Hepatocyte (in vitro differentiated cells): Measurements from ENCODE around the gene PHAF1. TPM values are rescaled to one million over a fixed set of nuclear protein-coding genes. Genes with fewer than 3 reads are reported as not detected.

Source experiments
- DNase-seq: peaks from one replicate; pipeline ENCODE4 v3.0.0-alpha.2; 2016; ENCODE audit warnings: low spot score
- H2AFZ ChIP-seq: fragments of 200-600 bp; sonication (generic); 2 replicates; pipeline ENCODE4 v1.6.0; 2016; ENCODE audit warnings: antibody characterized with exemption, mild to moderate bottlenecking
- H3K27ac ChIP-seq: fragments of 200-600 bp; sonication (generic); 2 replicates; pipeline ENCODE4 v1.5.1; 2016; ENCODE audit warnings: mild to moderate bottlenecking
- H3K27me3 ChIP-seq: fragments of 200-600 bp; sonication (generic); 2 replicates; pipeline ENCODE4 v1.6.1; 2016
- H3K36me3 ChIP-seq: fragments of 200-600 bp; sonication (generic); replicated peaks from 2 replicates; pipeline ENCODE4 v1.5.1; 2016; ENCODE audit warnings: low read depth; ENCODE audit not compliant: insufficient read depth
- H3K4me1 ChIP-seq: fragments of 200-600 bp; sonication (generic); 2 replicates; pipeline ENCODE4 v1.5.1; 2016; ENCODE audit warnings: mild to moderate bottlenecking, moderate library complexity; ENCODE audit not compliant: insufficient read depth
- H3K4me2 ChIP-seq: fragments of 200-600 bp; sonication (generic); 2 replicates; pipeline ENCODE4 v1.6.0; 2016
- H3K4me3 ChIP-seq: fragments of 200-600 bp; sonication (generic); 2 replicates; pipeline ENCODE4 v1.5.1; 2016; ENCODE audit warnings: mild to moderate bottlenecking
- H3K79me2 ChIP-seq: fragments of 200-600 bp; sonication (generic); 2 replicates; pipeline ENCODE4 v1.6.0; 2017; ENCODE audit warnings: mild to moderate bottlenecking
- H3K9me2 ChIP-seq: fragments of 200-600 bp; sonication (generic); replicated peaks from 2 replicates; pipeline ENCODE4 v1.6.0; 2017; ENCODE audit warnings: mild to moderate bottlenecking; ENCODE audit not compliant: insufficient read depth
- H3K9me3 ChIP-seq: fragments of 200-600 bp; sonication (generic); 2 replicates; pipeline ENCODE4 v1.5.1; 2016; ENCODE audit warnings: low read depth, mild to moderate bottlenecking
- H4K20me1 ChIP-seq: fragments of 200-600 bp; sonication (generic); 2 replicates; pipeline ENCODE4 v1.6.0; 2016; ENCODE audit warnings: mild to moderate bottlenecking; ENCODE audit not compliant: insufficient read depth, poor library complexity, severe bottlenecking
- CTCF ChIP-seq: fragments of 200-600 bp; sonication (generic); IDR thresholded peaks from 2 replicates; pipeline ENCODE4 v1.5.1; 2016; ENCODE audit warnings: antibody characterized with exemption, mild to moderate bottlenecking; ENCODE audit not compliant: poor library complexity
- EZH2 ChIP-seq: fragments of 200-600 bp; sonication (generic); IDR thresholded peaks from 2 replicates; pipeline ENCODE4 v1.6.1; 2016; ENCODE audit warnings: antibody characterized with exemption, mild to moderate bottlenecking, borderline replicate concordance
- EZH2phosphoT487 ChIP-seq: fragments of 200-600 bp; sonication (generic); IDR thresholded peaks from one replicate; pipeline ENCODE4 v1.6.1; 2018; ENCODE audit warnings: antibody characterized with exemption, mild to moderate bottlenecking, low read depth, moderate library complexity; ENCODE audit not compliant: unreplicated experiment, severe bottlenecking
- WGBS: methylation state at CpG from one replicate; pipeline ENCODE4 v1.1.6; 2016; ENCODE audit warnings: low lambda C conversion rate; ENCODE audit errors: missing lambda C conversion rate; 5-methylcytosine and 5-hydroxymethylcytosine counted together
- polyA plus RNA-seq: library from polyadenylated mRNA; unstranded; fragments of >200 nt; fragmentation: Nextera tagmentation; extraction: Ambion mirVana; gene quantifications from 2 replicates; pipeline ENCODE4 v1.2.1, GENCODE V29; 2016
- total RNA-seq: library from RNA; depleted of rRNA; stranded (reverse); fragments of >200 nt; gene quantifications from 2 replicates; pipeline ENCODE4 v1.2.3, GENCODE V29; 2014

Gene PHAF1
- total and polyA plus RNA-seq, 2 experiments from 2014 or later, result 18.7 to 20.2 TPM

- no peaks in the 10 kb centered on the region for H3K36me3 ChIP-seq
- peaks cover 3% of the 10 kb centered on the region for H4K20me1 ChIP-seq
- no peak overlapping the region for H3K4me3 ChIP-seq
- H3K9me3 ChIP-seq, result no peaks in the 10 kb centered on the region
- 90% methylated on average over 13 of the region's 13 CpGs for WGBS
- TF ChIP-seq EZH2phosphoT487, result no peak
- TF ChIP-seq CTCF, result peak; percentile 5
- peaks cover 12% of the 10 kb centered on the region for H3K79me2 ChIP-seq
- DNase-seq, result no peak
- no peak overlapping the region for H3K27ac ChIP-seq
- H3K4me2 ChIP-seq, result no peak overlapping the region
- H2AFZ ChIP-seq, result no peak overlapping the region
- H3K9me2 ChIP-seq, result no peaks in the 10 kb centered on the region
- peaks cover 14% of the 10 kb centered on the region for H3K4me1 ChIP-seq
- no peaks in the 10 kb centered on the region for H3K27me3 ChIP-seq
Observed at GRCh38 chr16:67179421-67180080, 69.8 kb downstream of the PHAF1 start.

- no peak for DNase-seq
- Histone ChIP-seq H3K4me3 (no peak overlapping the region), H3K4me1 (peaks cover 18% of the 10 kb centered on the region), H3K27me3 (no peaks in the 10 kb centered on the region), H3K27ac (no peak overlapping the region), H3K36me3 (no peaks in the 10 kb centered on the region), H2AFZ (no peak overlapping the region), H3K9me3 (no peaks in the 10 kb centered on the region), H3K4me2 (no peak overlapping the region), H4K20me1 (peaks cover 3% of the 10 kb centered on the region), H3K79me2 (peaks cover 12% of the 10 kb centered on the region), H3K9me2 (no peaks in the 10 kb centered on the region)
- TF ChIP-seq EZH2 (no peak), CTCF (no peak), EZH2phosphoT487 (no peak)
- WGBS, result 92% methylated on average over 16 of the region's 16 CpGs
Observed at GRCh38 chr16:67180166-67180565, 70.4 kb downstream of the PHAF1 start.

- Histone ChIP-seq H3K27me3 (no peaks in the 10 kb centered on the region), H3K4me3 (no peak overlapping the region), H3K4me1 (peaks cover 19% of the 10 kb centered on the region), H3K9me2 (no peaks in the 10 kb centered on the region), H3K79me2 (peaks cover 12% of the 10 kb centered on the region), H4K20me1 (peaks cover 3% of the 10 kb centered on the region), H3K4me2 (no peak overlapping the region), H3K36me3 (no peaks in the 10 kb centered on the region), H2AFZ (no peak overlapping the region), H3K9me3 (no peaks in the 10 kb centered on the region), H3K27ac (no peak overlapping the region)
- no peak for DNase-seq
- no peak for TF ChIP-seq CTCF
- no peak for TF ChIP-seq EZH2phosphoT487
- no peak for TF ChIP-seq EZH2
- WGBS, result 83% methylated on average over 2 of the region's 2 CpGs
Observed at GRCh38 chr16:67181346-67181745, 71.6 kb downstream of the PHAF1 start.
